Prostate gland (tissue), 2 donors: Measurements from ENCODE around the gene B4GALT1. TPM values are rescaled to one million over a fixed set of nuclear protein-coding genes. Genes with fewer than 3 reads are reported as not detected.

Source experiments
- DNase-seq: peaks from one replicate; pipeline ENCODE4 v3.0.0-alpha.2; 2019; ENCODE audit warnings: low spot score
- H3K27ac ChIP-seq, 2 donors: fragments of 200-600 bp; sonication (generic); 2 replicates each; pipeline ENCODE4 v1.5.1; 2017 to 2019
- H3K27me3 ChIP-seq: fragments of 200-600 bp; sonication (generic); replicated peaks from 2 replicates; pipeline ENCODE4 v1.5.1; 2019; ENCODE audit not compliant: insufficient read depth
- H3K36me3 ChIP-seq, 2 donors: fragments of 200-600 bp; sonication (generic); 1 replicate in 1 of 2; 2 replicates in 1 of 2; pipeline versions ENCODE4 v1.5.1 to v1.8.1; 2017 to 2019
- H3K4me1 ChIP-seq: fragments of 200-600 bp; sonication (generic); replicated peaks from 2 replicates; pipeline ENCODE4 v1.5.1; 2019
- H3K4me3 ChIP-seq, 2 donors: fragments of 200-600 bp; sonication (generic); 2 replicates each; pipeline ENCODE4 v1.5.1; 2017 to 2019
- H3K9me3 ChIP-seq: fragments of 200-600 bp; sonication (generic); 2 replicates; pipeline ENCODE4 v1.5.1; 2017
- POLR2A ChIP-seq: fragments of 450-650 bp; IDR thresholded peaks from one replicate; pipeline ENCODE4 v1.6.1; 2016; ENCODE audit warnings: antibody characterized with exemption, mild to moderate bottlenecking
- POLR2AphosphoS5 ChIP-seq: sonication (generic); formaldehyde crosslinking; IDR thresholded peaks from one replicate; pipeline ENCODE4 v1.6.1; 2017; ENCODE audit warnings: antibody characterized with exemption
- WGBS: methylation state at CpG from one replicate; pipeline ENCODE4 v1.1.5; 2018; 5-methylcytosine and 5-hydroxymethylcytosine counted together
- intact Hi-C: fragments of 100-400 bp; cut with DNase I; formaldehyde crosslinking; loops from one replicate; pipeline ENCODE4 v1.14.2; 2022
- total RNA-seq, 2 donors: library from RNA; depleted of rRNA; stranded (reverse); fragments of >200 nt; gene quantifications; one replicate each; pipeline ENCODE4 v1.1.0, GENCODE V29; 2016
- TF ChIP-seq, protein P1 (sequence below), 4 experiments: fragments of 200-600 bp in 2 of 4; fragments of 450-650 bp in 2 of 4; sonication (generic) in 2 of 4; IDR thresholded peaks; 1 replicate in 3 of 4; 2 replicates in 1 of 4; pipeline ENCODE4 v1.5.1; 2016 to 2019; ENCODE audit warnings: antibody characterized with exemption in 4 of 4, mild to moderate bottlenecking in 2 of 4, moderate library complexity in 2 of 4

The B4GALT1 gene
- total RNA-seq, 2 donors from 2014 or later: 153 to 185 TPM

DNA sequence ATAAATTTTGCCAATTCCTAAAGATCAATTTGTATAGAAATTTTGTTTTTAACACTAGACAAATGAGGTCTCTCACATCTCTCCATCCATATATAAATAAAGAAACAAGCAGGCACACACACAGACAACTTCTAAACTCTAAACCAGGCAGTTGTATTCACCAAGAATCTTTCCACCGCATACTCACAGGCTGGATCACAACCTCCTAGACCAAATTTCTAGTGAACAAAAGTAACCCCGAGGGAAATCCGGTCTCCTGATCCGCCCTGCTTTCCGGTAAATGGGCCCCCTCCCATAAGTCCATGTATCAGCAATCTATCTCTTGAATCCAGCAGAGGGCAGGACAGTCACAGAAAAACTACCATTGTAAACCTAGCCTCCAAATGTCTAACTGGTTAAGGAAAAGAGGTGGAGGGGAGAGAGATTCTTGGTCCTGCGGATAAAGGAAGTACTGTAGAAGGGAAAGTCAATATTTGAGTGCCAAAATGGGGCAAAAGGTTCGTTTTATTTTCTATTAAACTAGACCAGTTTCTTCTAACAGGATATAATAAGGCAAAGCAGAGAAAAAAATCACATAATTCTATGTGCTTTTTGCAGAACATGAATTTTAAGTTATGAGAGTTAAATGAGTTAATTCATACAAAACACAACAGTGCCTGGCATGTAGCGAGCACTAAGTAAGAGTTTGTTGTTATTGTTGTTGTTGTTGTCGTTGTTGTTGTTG lies 85.8 kb downstream of the B4GALT1 start:
- Histone ChIP-seq H3K27me3 (no peaks in the 10 kb centered on the region), H3K36me3 (no peaks in the 10 kb centered on the region), H3K9me3 (no peaks in the 10 kb centered on the region), H3K4me1 (no peaks in the 10 kb centered on the region), H3K4me3 (no peak overlapping the region), H3K27ac (peak overlapping the region; percentile 59 to 73)
- peak; percentile 79 for DNase-seq
- TF ChIP-seq POLR2AphosphoS5: peak; percentile 88
- TF ChIP-seq POLR2A: no peak
- TF ChIP-seq, protein P1, sequence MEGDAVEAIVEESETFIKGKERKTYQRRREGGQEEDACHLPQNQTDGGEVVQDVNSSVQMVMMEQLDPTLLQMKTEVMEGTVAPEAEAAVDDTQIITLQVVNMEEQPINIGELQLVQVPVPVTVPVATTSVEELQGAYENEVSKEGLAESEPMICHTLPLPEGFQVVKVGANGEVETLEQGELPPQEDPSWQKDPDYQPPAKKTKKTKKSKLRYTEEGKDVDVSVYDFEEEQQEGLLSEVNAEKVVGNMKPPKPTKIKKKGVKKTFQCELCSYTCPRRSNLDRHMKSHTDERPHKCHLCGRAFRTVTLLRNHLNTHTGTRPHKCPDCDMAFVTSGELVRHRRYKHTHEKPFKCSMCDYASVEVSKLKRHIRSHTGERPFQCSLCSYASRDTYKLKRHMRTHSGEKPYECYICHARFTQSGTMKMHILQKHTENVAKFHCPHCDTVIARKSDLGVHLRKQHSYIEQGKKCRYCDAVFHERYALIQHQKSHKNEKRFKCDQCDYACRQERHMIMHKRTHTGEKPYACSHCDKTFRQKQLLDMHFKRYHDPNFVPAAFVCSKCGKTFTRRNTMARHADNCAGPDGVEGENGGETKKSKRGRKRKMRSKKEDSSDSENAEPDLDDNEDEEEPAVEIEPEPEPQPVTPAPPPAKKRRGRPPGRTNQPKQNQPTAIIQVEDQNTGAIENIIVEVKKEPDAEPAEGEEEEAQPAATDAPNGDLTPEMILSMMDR (IDR thresholded peaks at IDR 0.05): peak; percentile 40 to 93 (median 84)
- 15% methylated on average over 9 of the region's 9 CpGs for WGBS
- intact Hi-C loops: loop anchor here (5.0 kb wide), 1 partner anchor 86 kb away; the partner anchor contains the start of gene B4GALT1

DNA sequence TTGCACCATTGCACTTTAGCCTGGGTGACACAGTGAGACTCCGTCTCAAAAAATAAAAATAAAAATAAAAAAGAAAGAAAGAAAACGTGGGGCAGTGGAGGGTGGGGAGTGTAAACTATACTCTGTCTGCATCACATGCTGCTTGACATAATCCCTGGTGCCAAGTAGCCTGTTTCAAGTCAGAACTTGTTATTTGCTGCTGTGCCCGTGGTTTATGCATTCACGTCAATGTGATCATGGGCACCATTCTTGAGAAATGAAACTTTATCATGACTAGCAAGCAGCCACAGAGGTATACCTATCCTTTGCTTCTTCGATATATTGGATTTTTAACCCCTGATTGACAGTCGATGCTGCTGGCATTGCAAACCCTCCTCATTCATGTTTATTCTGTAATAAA lies 86.6 kb downstream of the B4GALT1 start:
- 43% methylated on average over 6 of the region's 6 CpGs for WGBS
- no peaks in the 10 kb centered on the region for H3K9me3 ChIP-seq
- peak overlapping the region; percentile 59 to 73 for H3K27ac ChIP-seq
- no peaks in the 10 kb centered on the region for H3K36me3 ChIP-seq
- H3K27me3 ChIP-seq: no peaks in the 10 kb centered on the region
- no peaks in the 10 kb centered on the region for H3K4me1 ChIP-seq
- no peak overlapping the region for H3K4me3 ChIP-seq
- TF ChIP-seq, protein P1 (IDR thresholded peaks at IDR 0.05): no peak
- TF ChIP-seq POLR2AphosphoS5: peak; percentile 72
- DNase-seq: peak; percentile 59
- intact Hi-C loops: loop anchor here (5.0 kb wide), 1 partner anchor 87 kb away; the partner anchor contains the start of gene B4GALT1

DNA sequence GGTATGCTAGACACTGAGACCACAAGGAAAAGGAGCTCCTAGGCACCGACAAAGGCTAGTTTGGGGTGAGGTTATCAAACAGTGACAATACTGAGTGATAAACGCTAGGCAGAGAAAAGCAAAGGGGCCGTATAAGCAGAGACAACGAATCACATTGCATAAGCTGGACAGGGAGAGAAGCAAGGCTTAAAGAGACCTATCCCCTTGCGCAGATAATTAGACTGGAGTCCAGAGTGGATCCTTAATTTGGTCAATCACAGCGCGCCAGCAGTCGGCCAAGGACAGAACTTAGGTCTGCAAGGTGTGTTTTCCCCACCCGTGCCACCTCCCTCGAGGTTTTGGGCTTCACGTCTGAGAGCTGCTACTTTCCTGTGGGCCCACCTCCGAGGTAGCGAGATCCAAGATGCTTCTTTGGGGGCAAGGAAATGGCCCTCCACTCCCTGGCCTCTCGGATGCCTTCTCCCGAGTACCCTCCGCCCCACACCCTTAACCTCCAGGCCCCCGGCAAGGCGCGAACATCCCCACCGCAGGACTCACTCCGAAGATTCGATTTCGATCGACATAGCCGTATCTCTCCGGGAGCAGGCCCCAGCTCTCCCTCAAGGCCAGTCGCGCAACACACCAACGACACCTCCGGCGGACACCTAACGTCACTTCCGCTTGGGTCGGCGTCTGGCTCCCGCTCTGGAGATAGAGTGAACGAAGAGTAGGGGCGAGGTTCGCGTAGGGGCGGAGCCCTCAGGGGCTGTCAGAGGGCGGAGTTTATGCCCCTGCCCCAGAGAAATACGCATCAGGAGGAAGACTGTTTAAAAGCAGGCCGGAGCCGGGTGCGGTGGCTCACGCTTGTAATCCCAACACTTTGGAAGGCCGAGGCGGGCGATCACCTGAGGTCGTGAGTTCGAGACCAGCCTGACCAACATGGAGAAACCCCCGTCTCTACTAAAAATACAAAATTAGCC lies 90.8 kb downstream of the B4GALT1 start, which contains the start of gene SMU1:
SMU1 (minus strand) TSS at position 629 of the 959 bp plus-strand sequence; CDS start at position 563, 66 bp downstream.
- Histone ChIP-seq H3K9me3 (no peaks in the 10 kb centered on the region), H3K27ac (peak within 1 kb of the TSS; percentile 89 to 92), H3K4me3 (peak within 1 kb of the TSS; percentile 51 to 84), H3K4me1 (no peaks in the 10 kb centered on the region), H3K36me3 (no peaks in the 10 kb centered on the region), H3K27me3 (no peaks in the 10 kb centered on the region)
- peak; percentile 95 for DNase-seq
- intact Hi-C loops: no loop called here
- WGBS: under 1% methylated on average over 53 of the region's 53 CpGs
- TF ChIP-seq, protein P1 (IDR thresholded peaks at IDR 0.05): no peak
- TF ChIP-seq POLR2A (peak; percentile 78), POLR2AphosphoS5 (peak; percentile 99)

DNA sequence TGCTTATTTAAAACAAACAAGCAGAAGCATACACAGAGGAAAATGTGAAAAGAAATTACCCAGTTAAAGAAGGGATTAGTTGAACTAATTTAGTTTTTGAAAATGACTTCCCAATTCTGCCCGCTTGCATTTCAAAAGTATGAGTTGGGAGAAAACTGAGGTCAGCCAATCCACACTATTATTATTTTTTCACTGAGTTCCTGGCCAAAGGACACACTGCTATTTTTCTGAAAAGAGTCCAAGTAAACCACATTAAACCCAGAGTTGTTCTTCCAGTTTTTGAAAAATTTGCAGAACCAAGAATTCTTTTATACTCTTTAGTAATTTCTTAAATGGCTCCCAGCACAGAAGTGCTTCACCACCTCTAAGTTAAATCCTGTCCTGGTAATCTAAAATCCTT lies 98.1 kb downstream of the B4GALT1 start:
- intact Hi-C loops: no loop called here
- no peak for DNase-seq
- TF ChIP-seq POLR2AphosphoS5: no peak
- TF ChIP-seq, protein P1 (IDR thresholded peaks at IDR 0.05): no peak
- TF ChIP-seq POLR2A: no peak
- Histone ChIP-seq H3K36me3 (peaks cover 0 to 12% of the 10 kb centered on the region in 2 donors), H3K4me3 (no peak overlapping the region), H3K9me3 (no peaks in the 10 kb centered on the region), H3K27ac (peak overlapping the region; percentile 3 to 43), H3K27me3 (no peaks in the 10 kb centered on the region), H3K4me1 (peaks cover 6% of the 10 kb centered on the region)
- 41% methylated on average over 1 of the region's 1 CpG for WGBS
